ENCODE measurements around the gene TAL2. TPM values are rescaled to one million over a fixed set of nuclear protein-coding genes. Genes with fewer than 3 reads are reported as not detected.
A peak's percentile ranks its signal among the peaks of the same experiment; 100 is the strongest.

TAL2 gene
- total and polyA plus RNA-seq, 2 donors (not counting 3 experiments of a cell fraction or from before 2014, with no cell fraction given) = 0.30 TPM; not detected in 1

DNA sequence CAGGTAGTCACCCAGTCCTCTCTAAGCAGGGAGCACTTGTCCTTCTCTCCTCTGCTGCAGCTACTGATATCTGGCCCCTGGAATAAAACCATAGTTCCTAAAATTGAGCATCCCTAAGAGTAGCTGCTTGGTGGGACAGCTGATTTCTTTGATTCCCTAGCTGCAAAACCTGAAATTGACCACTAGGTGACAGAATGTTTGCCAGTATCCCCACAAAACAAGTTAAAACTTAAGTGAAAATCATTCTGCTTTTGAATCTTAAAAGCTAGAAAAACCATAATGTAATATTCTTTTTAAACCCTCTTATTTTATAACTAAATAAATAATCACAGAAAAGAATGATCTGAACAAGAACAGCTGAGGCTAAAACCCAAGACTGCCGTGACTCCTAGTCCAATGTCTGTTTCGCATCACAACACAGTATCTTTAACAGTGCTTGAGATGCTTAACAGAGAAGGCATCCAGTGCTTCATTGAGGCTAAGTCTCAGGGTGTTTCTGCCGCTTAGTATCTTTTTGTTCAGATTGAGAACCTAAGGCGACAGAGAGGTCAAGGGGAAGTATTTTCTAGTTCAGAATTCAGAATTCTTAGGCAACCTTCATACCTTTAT is 24.4 kb upstream of the TAL2 start:
- Histone ChIP-seq H3K4me2 (ENCODE audit: insufficient read depth, low read length) (no peak overlapping the region), H4K20me1 (replicated peaks; ENCODE audit: control insufficient read depth, extremely low read depth, insufficient read depth, low read length) (no peaks in the 10 kb centered on the region), H3K9me1 (replicated peaks; ENCODE audit: control insufficient read depth, extremely low read depth, insufficient read depth, low read length) (no peaks in the 10 kb centered on the region), H3K27me3 (ENCODE audit: control insufficient read depth in 2 of 2, insufficient read depth in 2 of 2, low read length in 2 of 2) (no peaks in the 10 kb centered on the region), H3K9ac (replicated peaks; ENCODE audit: extremely low read depth, insufficient read depth, low read length) (no peak overlapping the region), H2AFZ (ENCODE audit: low read depth, low read length) (no peak overlapping the region), H3K36me3 (ENCODE audit: control insufficient read depth in 2 of 2, extremely low read depth in 1 of 2, insufficient read depth in 2 of 2, low read length in 2 of 2) (no peaks in the 10 kb centered on the region), H3K4me1 (ENCODE audit: control insufficient read depth, extremely low read depth, insufficient read depth, low read length) (no peaks in the 10 kb centered on the region), H3K79me2 (ENCODE audit: control insufficient read depth, insufficient read depth, low read length) (no peaks in the 10 kb centered on the region), H3K9me3 (replicated peaks; ENCODE audit: control insufficient read depth, insufficient read depth, low read length) (no peaks in the 10 kb centered on the region), H3K4me3 (replicated peaks in 1 of 3; ENCODE audit: insufficient read depth in 1 of 3, low read depth in 1 of 3, low read length in 3 of 3) (no peak overlapping the region), H3K27ac (ENCODE audit: insufficient read depth, low read depth, low read length) (no peak overlapping the region)
- TF ChIP-seq POLR2AphosphoS5 (IDR thresholded peaks at IDR 0.05; ENCODE audit: insufficient read depth, low read depth, low read length) (no peak), CTCF (IDR thresholded peaks at IDR 0.05; ENCODE audit: extremely low read depth in 1 of 2, insufficient read depth in 1 of 2, low read depth in 1 of 2, low read length in 2 of 2) (peak; percentile 19 to 29), EZH2 (IDR thresholded peaks at IDR 0.05; ENCODE audit: borderline replicate concordance, low read depth, low read length, severe bottlenecking) (no peak)
- DNase-seq (ENCODE audit: low read depth, low spot score) (no peak), FAIRE-seq (no peak)
- no TSS peak for BruUV-seq (replicated peaks)
- ChIA-PET CTCF (interaction anchor here (1.0 to 3.5 kb wide), 9 partner anchors 10 to 137 kb away, joined by 3 to 16 read pairs (median 4); no protein-coding TSS in a partner anchor), POLR2A (no interaction called here)
- dilution Hi-C loops (cut with MboI; ENCODE audit: extremely low pct_ligation_motif_present, low sequenced_read_pairs) = no loop called here
- intact Hi-C loops (cut with micrococcal nuclease) = no loop called here

DNA sequence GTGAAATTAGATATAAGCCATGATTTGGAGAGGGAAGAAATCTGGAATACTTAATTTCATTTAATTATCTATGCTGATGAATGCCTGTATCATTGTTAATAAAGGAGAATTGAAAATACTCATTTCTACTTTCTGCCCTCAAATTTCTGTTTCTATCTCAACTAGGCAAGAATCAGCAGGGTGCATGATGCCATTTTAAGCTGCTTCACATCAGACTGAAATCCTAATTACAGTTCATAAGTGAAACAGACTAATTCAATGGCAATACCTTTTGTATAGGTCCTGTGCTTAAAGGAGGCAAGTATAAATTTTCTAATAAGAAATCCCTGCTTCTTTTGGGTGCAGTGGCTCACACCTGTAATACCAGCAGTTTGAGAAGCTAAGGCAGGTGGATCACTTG is 22.3 kb upstream of the TAL2 start:
- Histone ChIP-seq H3K9ac (replicated peaks; ENCODE audit: extremely low read depth, insufficient read depth, low read length) (no peak overlapping the region), H2AFZ (ENCODE audit: low read depth, low read length) (no peak overlapping the region), H4K20me1 (replicated peaks; ENCODE audit: control insufficient read depth, extremely low read depth, insufficient read depth, low read length) (no peaks in the 10 kb centered on the region), H3K9me1 (replicated peaks; ENCODE audit: control insufficient read depth, extremely low read depth, insufficient read depth, low read length) (no peaks in the 10 kb centered on the region), H3K27ac (ENCODE audit: insufficient read depth, low read depth, low read length) (no peak overlapping the region), H3K79me2 (ENCODE audit: control insufficient read depth, insufficient read depth, low read length) (no peaks in the 10 kb centered on the region), H3K4me2 (ENCODE audit: insufficient read depth, low read length) (no peak overlapping the region), H3K27me3 (ENCODE audit: control insufficient read depth in 2 of 2, insufficient read depth in 2 of 2, low read length in 2 of 2) (no peaks in the 10 kb centered on the region), H3K4me1 (ENCODE audit: control insufficient read depth, extremely low read depth, insufficient read depth, low read length) (no peaks in the 10 kb centered on the region), H3K4me3 (replicated peaks in 1 of 3; ENCODE audit: insufficient read depth in 1 of 3, low read depth in 1 of 3, low read length in 3 of 3) (no peak overlapping the region), H3K9me3 (replicated peaks; ENCODE audit: control insufficient read depth, insufficient read depth, low read length) (no peaks in the 10 kb centered on the region), H3K36me3 (ENCODE audit: control insufficient read depth in 2 of 2, extremely low read depth in 1 of 2, insufficient read depth in 2 of 2, low read length in 2 of 2) (no peaks in the 10 kb centered on the region)
- no TSS peak for BruUV-seq (replicated peaks)
- TF ChIP-seq EZH2 (IDR thresholded peaks at IDR 0.05; ENCODE audit: borderline replicate concordance, low read depth, low read length, severe bottlenecking) (no peak), POLR2A (IDR thresholded peaks at IDR 0.05; ENCODE audit: low read depth, low read length) (no peak), CTCF (IDR thresholded peaks at IDR 0.05; ENCODE audit: extremely low read depth in 1 of 2, insufficient read depth in 1 of 2, low read depth in 1 of 2, low read length in 2 of 2) (no peak), MAX (IDR thresholded peaks at IDR 0.05; ENCODE audit: insufficient read depth, insufficient read length) (no peak), POLR2AphosphoS5 (IDR thresholded peaks at IDR 0.05; ENCODE audit: insufficient read depth, low read depth, low read length) (no peak), JUN (IDR thresholded peaks at IDR 0.05; ENCODE audit: borderline replicate concordance, insufficient read depth, insufficient read length, low read depth) (no peak), GATA2 (IDR thresholded peaks at IDR 0.05; ENCODE audit: insufficient read depth, insufficient read length, low read depth, low read length) (no peak), FOS (IDR thresholded peaks at IDR 0.05; ENCODE audit: borderline replicate concordance, insufficient read depth, low read length) (no peak), MYC (IDR thresholded peaks at IDR 0.05; ENCODE audit: low read depth, low read length) (no peak)
- DNase-seq (ENCODE audit: low read depth, low spot score) (no peak), FAIRE-seq (no peak)
- ChIA-PET POLR2A (no interaction called here), CTCF (interaction anchor here (1.4 kb wide), 1 partner anchor 78 kb away, joined by 4 read pairs; no protein-coding TSS in a partner anchor)
- intact Hi-C loops (cut with micrococcal nuclease) (no loop called here), dilution Hi-C loops (cut with MboI; ENCODE audit: extremely low pct_ligation_motif_present, low sequenced_read_pairs) (no loop called here)
